Subcutaneous abdominal adipose tissue (tissue), 5 donors: Measurements from ENCODE around the gene DRAP1.

Experiments
- H3K27ac ChIP-seq: one replicate; pipeline ENCODE4 v1.7.0; 2013; ENCODE audit warnings: low read depth, mild to moderate bottlenecking, inconsistent platforms, low read length, moderate library complexity
- H3K27me3 ChIP-seq, 5 donors: one replicate each; pipeline ENCODE4 v1.7.0; 2013; ENCODE audit warnings: low read length in 5 of 5, inconsistent platforms in 1 of 5; ENCODE audit not compliant: control insufficient read depth in 5 of 5, insufficient read depth in 4 of 5
- H3K36me3 ChIP-seq, 5 donors: one replicate each; pipeline ENCODE4 v1.7.0; 2013; ENCODE audit warnings: low read length in 5 of 5; ENCODE audit not compliant: control insufficient read depth in 5 of 5, insufficient read depth in 5 of 5
- H3K4me1 ChIP-seq, 5 donors: one replicate each; pipeline ENCODE4 v1.7.0; 2013; ENCODE audit warnings: low read length in 5 of 5, mild to moderate bottlenecking in 3 of 5, moderate library complexity in 1 of 5; ENCODE audit not compliant: control insufficient read depth in 5 of 5, insufficient read depth in 5 of 5
- H3K4me3 ChIP-seq, 5 donors: one replicate each; pipeline ENCODE4 v1.7.0; 2013; ENCODE audit warnings: low read length in 5 of 5, low read depth in 1 of 5
- H3K9ac ChIP-seq, 5 donors: one replicate each; pipeline ENCODE4 v1.7.0; 2013; ENCODE audit warnings: low read length in 5 of 5, mild to moderate bottlenecking in 4 of 5, moderate library complexity in 3 of 5
- H3K9me3 ChIP-seq, 5 donors: one replicate each; pipeline ENCODE4 v1.7.0; 2013; ENCODE audit warnings: low read length in 5 of 5; ENCODE audit not compliant: control insufficient read depth in 5 of 5
- donor health status: healthy.
- donor health status: healthy.
- donor health status: healthy.
- donor health status: healthy.
- donor health status: healthy.

Gene DRAP1

DNA sequence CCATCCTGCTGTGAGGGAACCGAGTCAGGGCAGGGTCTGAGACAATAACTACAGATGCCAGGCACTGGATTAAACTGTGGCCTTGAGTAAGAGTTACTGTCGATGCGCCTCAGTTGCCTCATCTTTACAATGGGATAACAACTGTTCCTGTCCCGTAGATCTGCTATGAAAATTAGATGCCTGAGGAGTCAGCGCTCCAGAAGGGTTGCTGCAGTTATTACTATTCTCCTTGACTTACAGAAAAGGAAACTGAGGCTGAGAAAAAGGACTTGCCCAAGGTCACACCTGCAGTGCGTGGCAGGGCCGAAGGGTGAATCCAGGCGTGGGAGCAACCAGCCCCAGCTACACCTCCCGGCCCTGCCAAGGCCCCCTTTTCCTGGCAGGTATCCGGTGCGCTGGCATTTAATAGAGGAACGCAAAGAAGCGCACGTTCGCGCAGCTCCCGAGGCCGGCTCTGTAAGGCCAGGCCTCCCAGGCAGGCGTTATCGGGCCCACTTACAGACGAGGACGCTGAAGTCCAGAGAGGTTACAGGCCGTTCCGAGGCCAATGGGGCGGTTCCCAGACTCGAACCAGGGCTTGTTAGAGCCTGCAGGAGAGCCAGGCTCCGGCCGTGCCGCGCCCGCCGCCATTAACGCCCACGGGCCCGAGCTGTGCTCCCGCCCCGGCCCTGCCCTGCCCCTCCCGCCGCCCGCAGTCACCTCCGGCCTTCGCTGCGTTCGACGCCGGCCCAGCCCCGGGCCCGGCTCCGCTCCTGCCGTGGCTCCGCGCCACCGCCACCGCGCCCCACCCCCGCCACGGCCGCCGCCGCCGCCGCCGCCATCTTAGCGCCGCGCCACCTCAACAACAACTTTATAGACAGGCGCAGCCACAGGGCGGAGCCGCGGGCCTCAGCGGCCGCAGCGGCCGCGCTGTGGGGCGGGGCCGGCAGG lies 750 bp upstream of the DRAP1 start, which contains the start of gene C11orf68:
Gene C11orf68 (minus strand): TSS at position 852 of the 930 bp plus-strand sequence. CDS start 31 bp downstream, at position 821.
- no peaks in the 10 kb centered on the region for H3K9me3 ChIP-seq
- peak within 1 kb of the TSS; percentile 86 for H3K27ac ChIP-seq
- peak within 1 kb of the TSS; percentile 83 to 96 (median 94) for H3K4me3 ChIP-seq
- peak within 1 kb of the TSS; percentile 73 to 100 (median 95) for H3K9ac ChIP-seq
- H3K4me1 ChIP-seq = peaks cover 26 to 56% (median 54%) of the 10 kb centered on the region in 5 donors
- H3K36me3 ChIP-seq = peaks cover 0 to 24% (median 19%) of the 10 kb centered on the region in 5 donors
- no peaks in the 10 kb centered on the region for H3K27me3 ChIP-seq

DNA sequence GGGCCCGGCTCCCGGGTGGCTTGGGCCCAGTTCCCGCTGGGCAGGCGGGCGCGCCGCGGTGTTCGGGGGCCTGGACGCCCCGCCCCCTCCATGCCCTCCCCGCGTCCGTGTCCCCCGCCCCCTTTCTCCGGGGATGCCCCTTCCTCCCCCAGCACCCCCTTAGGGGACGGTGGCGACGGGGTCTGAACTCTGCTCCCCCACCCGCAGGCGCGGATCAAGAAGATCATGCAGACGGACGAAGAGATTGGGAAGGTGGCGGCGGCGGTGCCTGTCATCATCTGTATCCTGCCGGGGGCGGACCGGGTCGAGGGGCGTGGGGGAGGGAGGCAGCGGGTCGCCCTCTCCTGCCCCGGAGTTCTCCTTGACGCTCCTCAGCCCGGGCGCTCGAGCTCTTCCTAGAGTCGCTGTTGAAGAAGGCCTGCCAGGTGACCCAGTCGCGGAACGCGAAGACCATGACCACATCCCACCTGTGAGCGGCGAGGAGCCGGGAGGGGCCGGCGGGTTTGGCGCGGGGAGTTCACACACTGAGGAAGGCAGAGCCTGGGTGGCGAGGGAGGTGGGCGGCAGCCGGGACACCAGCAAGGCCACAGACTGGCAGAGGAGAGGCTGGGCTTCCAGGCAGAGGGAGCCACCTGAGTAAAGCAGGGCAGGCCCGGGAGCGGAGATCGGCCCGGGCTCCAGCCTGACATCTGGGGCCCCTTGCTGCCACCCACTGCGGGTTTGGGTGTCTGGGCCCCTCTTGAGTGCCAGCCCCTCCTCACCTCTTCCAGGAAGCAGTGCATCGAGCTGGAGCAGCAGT lies 546 bp downstream of the DRAP1 start:
- H3K27ac ChIP-seq = peak overlapping the region; percentile 74

DNA sequence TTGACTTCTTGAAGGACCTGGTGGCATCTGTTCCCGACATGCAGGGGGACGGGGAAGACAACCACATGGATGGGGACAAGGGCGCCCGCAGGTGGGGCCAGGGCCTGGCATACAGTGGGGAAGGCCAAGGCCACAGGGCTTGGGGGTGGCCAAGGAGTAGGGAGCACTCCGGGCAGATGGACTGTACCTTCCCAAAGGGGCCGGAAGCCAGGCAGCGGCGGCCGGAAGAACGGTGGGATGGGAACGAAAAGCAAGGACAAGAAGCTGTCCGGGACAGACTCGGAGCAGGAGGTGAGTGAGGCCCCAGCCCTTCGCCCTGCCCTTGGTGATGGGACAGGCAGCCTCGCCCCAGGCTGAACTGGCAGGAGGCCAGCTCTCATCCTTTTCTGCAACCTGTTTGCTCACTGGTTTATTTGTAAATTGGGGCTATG lies 1.2 kb downstream of the DRAP1 start:
- H3K4me3 ChIP-seq = peak overlapping the region in 4 of 5 donors; percentile 71 to 79 (median 76)
- H3K27me3 ChIP-seq = no peaks in the 10 kb centered on the region
- H3K4me1 ChIP-seq = peaks cover 20 to 48% (median 45%) of the 10 kb centered on the region in 5 donors
- H3K27ac ChIP-seq = no peak overlapping the region
- H3K9ac ChIP-seq = peak overlapping the region; percentile 48 to 84 (median 75)
- H3K36me3 ChIP-seq = peaks cover 0 to 25% (median 19%) of the 10 kb centered on the region in 5 donors
- no peaks in the 10 kb centered on the region for H3K9me3 ChIP-seq

More for the DNA sequence above, 546 bp downstream of the DRAP1 start:
- peaks cover 25 to 54% (median 51%) of the 10 kb centered on the region in 5 donors for H3K4me1 ChIP-seq
- peak overlapping the region; percentile 48 to 84 (median 75) for H3K9ac ChIP-seq
- peaks cover 0 to 25% (median 19%) of the 10 kb centered on the region in 5 donors for H3K36me3 ChIP-seq
- H3K9me3 ChIP-seq = no peaks in the 10 kb centered on the region
- H3K4me3 ChIP-seq = peak overlapping the region; percentile 22 to 79 (median 75)
- no peaks in the 10 kb centered on the region for H3K27me3 ChIP-seq

DNA sequence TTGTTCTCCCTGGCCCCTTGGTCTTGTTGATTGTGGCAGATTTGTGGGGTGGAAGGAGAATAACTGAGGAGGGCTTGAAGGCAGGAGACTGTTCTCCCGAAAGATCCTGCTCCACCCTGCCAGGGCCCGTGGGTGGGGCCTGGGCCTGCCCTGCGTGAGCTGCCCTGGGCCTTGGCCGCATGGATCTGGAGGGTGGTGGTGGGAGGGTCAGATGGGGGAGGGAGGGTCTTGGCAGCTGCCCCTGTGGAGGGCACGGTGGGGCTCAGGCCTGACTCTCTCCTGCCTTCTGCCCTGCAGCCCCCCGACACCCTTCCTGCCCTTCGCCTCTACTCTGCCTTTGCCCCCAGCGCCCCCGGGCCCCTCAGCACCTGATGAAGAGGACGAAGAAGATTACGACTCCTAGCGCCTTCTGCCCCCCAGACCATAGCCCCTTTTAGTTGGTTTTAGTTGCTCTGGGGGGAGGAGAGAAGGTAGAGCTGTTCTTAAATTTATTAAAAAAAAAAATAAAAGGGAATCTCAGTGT lies 1.9 kb downstream of the DRAP1 start:
- H3K9me3 ChIP-seq = no peaks in the 10 kb centered on the region
- H3K4me3 ChIP-seq = peak overlapping the region in 2 of 5 donors; percentile 71 to 79
- H3K36me3 ChIP-seq = peaks cover 0 to 25% (median 19%) of the 10 kb centered on the region in 5 donors
- no peaks in the 10 kb centered on the region for H3K27me3 ChIP-seq
- peaks cover 14 to 41% (median 38%) of the 10 kb centered on the region in 5 donors for H3K4me1 ChIP-seq
- no peak overlapping the region for H3K27ac ChIP-seq
- H3K9ac ChIP-seq = peak overlapping the region in 2 of 5 donors; percentile 45 to 84

DNA sequence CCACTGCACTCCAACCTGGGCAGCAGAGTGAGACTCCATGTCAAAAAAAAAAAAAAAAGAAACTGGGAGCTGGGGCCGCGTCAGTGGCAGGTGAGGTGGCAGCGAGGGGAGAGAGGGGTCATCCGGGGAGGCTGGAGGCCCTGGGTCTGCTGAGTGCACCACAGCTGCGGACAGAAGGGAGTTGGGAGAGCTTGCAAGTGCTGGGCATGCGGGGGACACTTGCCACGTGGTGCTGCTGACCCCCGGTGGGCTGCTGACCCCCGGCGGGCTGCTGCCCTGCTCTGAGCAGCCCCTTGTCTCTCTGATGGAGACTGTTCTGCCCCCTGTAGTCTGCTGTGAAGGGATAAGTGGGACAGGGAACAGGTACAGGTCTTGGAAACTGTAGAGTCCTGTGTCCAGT lies 2.6 kb downstream of the DRAP1 start:
- Histone ChIP-seq H3K36me3 (peaks cover 0 to 25% (median 18%) of the 10 kb centered on the region in 5 donors), H3K4me1 (peaks cover 11 to 33% (median 30%) of the 10 kb centered on the region in 5 donors)

DNA sequence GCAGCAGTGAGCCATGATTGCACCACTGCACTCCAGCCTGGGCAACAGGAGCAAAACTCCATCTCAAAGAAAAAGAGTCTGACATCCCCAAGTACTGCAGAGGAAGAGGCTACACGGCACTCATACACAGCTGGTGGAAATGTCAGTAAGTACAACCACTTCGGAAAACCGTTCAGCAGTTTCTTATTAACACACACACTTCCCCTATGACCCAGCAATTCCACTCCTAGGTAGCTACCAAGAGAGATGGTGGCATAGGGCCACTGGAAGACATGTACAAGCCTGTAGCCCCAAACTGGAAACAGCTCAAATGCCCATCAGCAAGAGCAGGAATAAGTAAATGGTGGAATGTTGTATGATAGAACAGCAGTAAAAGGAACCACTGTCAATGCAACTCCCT lies 3.3 kb downstream of the DRAP1 start:
- Histone ChIP-seq H3K4me1 (peaks cover 11 to 27% (median 24%) of the 10 kb centered on the region in 5 donors), H3K9ac (no peak overlapping the region), H3K27me3 (no peaks in the 10 kb centered on the region), H3K36me3 (peaks cover 0 to 20% (median 14%) of the 10 kb centered on the region in 5 donors), H3K9me3 (no peaks in the 10 kb centered on the region), H3K27ac (no peak overlapping the region), H3K4me3 (no peak overlapping the region)

More for the DNA sequence above, 2.6 kb downstream of the DRAP1 start:
- no peaks in the 10 kb centered on the region for H3K27me3 ChIP-seq
- H3K9ac ChIP-seq = no peak overlapping the region
- H3K4me3 ChIP-seq = no peak overlapping the region
- no peaks in the 10 kb centered on the region for H3K9me3 ChIP-seq
- no peak overlapping the region for H3K27ac ChIP-seq

DNA sequence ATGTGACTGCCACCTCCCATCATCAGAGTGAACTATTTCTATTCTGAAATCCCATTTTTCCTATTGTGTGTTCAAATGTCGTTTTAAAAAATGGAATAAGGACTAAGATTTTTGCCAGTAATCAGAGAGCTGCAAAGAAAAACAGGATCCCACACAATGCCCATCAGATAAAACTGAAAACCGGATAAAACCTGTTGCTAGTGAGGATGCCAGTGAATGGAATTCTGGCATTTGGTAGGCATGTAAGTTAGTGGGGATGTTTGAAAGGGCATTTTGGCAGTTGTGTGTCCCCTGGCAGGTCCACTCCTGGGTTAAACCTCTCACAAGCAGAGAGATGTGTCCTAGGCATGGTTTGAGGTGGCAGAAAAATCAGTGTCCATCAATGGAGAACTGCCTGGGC lies 6.2 kb downstream of the DRAP1 start:
- Histone ChIP-seq H3K36me3 (peaks cover 0 to 20% (median 14%) of the 10 kb centered on the region in 5 donors), H3K9ac (no peak overlapping the region), H3K9me3 (no peaks in the 10 kb centered on the region)

DNA sequence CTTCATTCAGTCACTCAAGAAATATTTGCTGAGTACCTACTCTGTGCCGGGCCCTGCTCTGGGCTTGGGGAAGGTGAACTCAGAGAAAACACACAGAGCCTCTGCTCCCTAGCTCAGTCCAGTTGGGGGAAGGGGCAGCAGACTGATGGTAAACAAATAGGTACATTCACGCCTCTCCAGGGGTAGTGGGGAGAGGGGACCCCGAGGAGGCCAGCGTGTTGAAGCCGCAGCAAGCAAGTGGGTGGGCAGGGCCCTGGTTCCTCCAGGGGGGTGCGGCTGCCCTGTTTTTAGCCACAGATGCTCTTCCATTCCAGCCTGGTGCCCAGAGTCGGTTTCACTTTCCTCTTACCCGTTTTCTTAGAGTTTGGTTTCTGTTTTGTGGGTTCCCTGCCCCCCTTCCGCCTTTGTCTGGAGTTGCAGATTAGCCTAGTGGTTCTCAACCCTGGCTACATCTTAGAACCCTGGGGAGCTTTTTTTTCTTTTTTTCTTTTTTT lies 8.7 kb downstream of the DRAP1 start:
- peak overlapping the region in 3 of 5 donors; percentile 13 to 28 (median 24) for H3K4me3 ChIP-seq
- no peak overlapping the region for H3K27ac ChIP-seq

More for the DNA sequence above, 6.2 kb downstream of the DRAP1 start:
- Histone ChIP-seq H3K27me3 (no peaks in the 10 kb centered on the region), H3K4me3 (no peak overlapping the region), H3K4me1 (peaks cover 4 to 12% (median 9%) of the 10 kb centered on the region in 5 donors), H3K27ac (no peak overlapping the region)

DNA sequence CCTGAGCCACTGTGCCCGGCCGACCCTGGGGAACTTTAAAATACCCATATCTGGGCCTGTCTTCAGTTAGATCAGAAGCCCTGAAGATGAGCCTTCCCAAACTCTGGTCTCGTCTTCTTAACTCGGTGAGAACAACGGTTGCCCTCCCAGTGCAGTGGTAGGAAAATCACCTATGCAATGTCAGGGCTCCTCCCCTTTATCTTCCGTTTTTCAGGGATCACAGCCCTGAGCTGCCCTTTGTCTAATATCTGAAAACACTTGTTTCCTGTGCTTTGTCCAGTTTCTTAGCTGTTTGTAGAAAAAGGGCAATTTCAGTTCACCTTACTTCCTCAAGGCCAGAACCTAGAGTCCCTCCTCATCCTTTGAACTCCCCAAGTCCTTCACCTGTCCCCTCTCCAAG lies 9.4 kb downstream of the DRAP1 start:
- H3K4me3 ChIP-seq = no peak overlapping the region
- no peaks in the 10 kb centered on the region for H3K27me3 ChIP-seq

More for the DNA sequence above, 8.7 kb downstream of the DRAP1 start:
- peaks cover 0 to 5% (median 3%) of the 10 kb centered on the region in 5 donors for H3K4me1 ChIP-seq
- H3K9ac ChIP-seq = peak overlapping the region in 2 of 5 donors; percentile 12 to 19
- no peaks in the 10 kb centered on the region for H3K9me3 ChIP-seq
- peaks cover 0 to 8% (median 2%) of the 10 kb centered on the region in 5 donors for H3K36me3 ChIP-seq
- H3K27me3 ChIP-seq = no peaks in the 10 kb centered on the region

More for the DNA sequence above, 9.4 kb downstream of the DRAP1 start:
- Histone ChIP-seq H3K9me3 (no peaks in the 10 kb centered on the region), H3K36me3 (peaks cover 0 to 3% (median 0%) of the 10 kb centered on the region in 5 donors), H3K9ac (peak overlapping the region in 1 of 5 donors; percentile 0), H3K27ac (no peak overlapping the region), H3K4me1 (peaks cover 0 to 5% (median 3%) of the 10 kb centered on the region in 5 donors)
